OCI-LY7 (cell line): Measurements from ENCODE around the gene HSPH1. TPM values are rescaled to one million over a fixed set of nuclear protein-coding genes. Genes with fewer than 3 reads are reported as not detected.

Experiments used
- BruUV-seq: library from RNA; stranded (reverse); fragments of 400-500 nt; replicated peaks from 2 replicates; lab custom pipeline; 2021; lab: Mats Ljungman, UMichigan
- CTCF ChIA-PET: fragments of 300-600 bp; sonication (Branson Sonifier 250); formaldehyde crosslinking; loops from one replicate; lab custom pipeline; 2022; ENCODE audit warnings: antibody characterized with exemption; ENCODE audit not compliant: unreplicated experiment; lab: Charles Lee
- POLR2A ChIA-PET: fragments of 300-600 bp; sonication (Branson Sonifier 250); formaldehyde crosslinking; loops from one replicate; lab custom pipeline; 2022; ENCODE audit warnings: antibody characterized with exemption; lab: Charles Lee
- DNase-seq: peaks from one replicate; pipeline ENCODE4 v3.0.0-alpha.2; 2015; ENCODE audit warnings: low spot score
- H2AFZ ChIP-seq: fragments of 200-600 bp; sonication (generic), shearing (Covaris generic); 2 replicates; pipeline ENCODE4 v1.6.1; 2014; ENCODE audit warnings: mild to moderate bottlenecking, antibody characterized with exemption, low read length, moderate library complexity
- H3K27ac ChIP-seq: fragments of 200-600 bp; sonication (generic); 2 replicates; pipeline ENCODE4 v1.5.1; 2014; ENCODE audit warnings: mixed run types, low read depth, mild to moderate bottlenecking, moderate library complexity, low read length, inconsistent platforms; ENCODE audit not compliant: poor library complexity, severe bottlenecking
- H3K36me3 ChIP-seq: fragments of 200-600 bp; sonication (generic); 2 replicates; pipeline ENCODE4 v1.6.1; 2014; ENCODE audit warnings: mild to moderate bottlenecking, antibody characterized with exemption, low read length, moderate library complexity, mixed read lengths; ENCODE audit not compliant: insufficient read depth
- H3K4me1 ChIP-seq: fragments of 200-600 bp; sonication (generic); 2 replicates; pipeline ENCODE4 v1.5.1; 2014; ENCODE audit warnings: mild to moderate bottlenecking, low read length; ENCODE audit not compliant: insufficient read depth, poor library complexity, severe bottlenecking
- H3K4me2 ChIP-seq: fragments of 200-600 bp; sonication (generic); 2 replicates; pipeline ENCODE4 v1.6.1; 2014; ENCODE audit warnings: mild to moderate bottlenecking, low read length
- H3K4me3 ChIP-seq: fragments of 200-600 bp; sonication (generic); 2 replicates; pipeline ENCODE4 v1.5.1; 2014; ENCODE audit warnings: mild to moderate bottlenecking, low read depth, low read length; ENCODE audit not compliant: poor library complexity, severe bottlenecking
- H3K79me2 ChIP-seq: fragments of 200-600 bp; sonication (generic); 2 replicates; pipeline ENCODE4 v1.6.1; 2016; ENCODE audit warnings: low read depth, mild to moderate bottlenecking, low read length, moderate library complexity, mixed read lengths; ENCODE audit not compliant: insufficient read depth
- H3K9me2 ChIP-seq: fragments of 200-600 bp; sonication (generic); 2 replicates; pipeline ENCODE4 v1.6.1; 2016; ENCODE audit warnings: mild to moderate bottlenecking, low read length, mixed read lengths; ENCODE audit not compliant: insufficient read depth
- H3K9me3 ChIP-seq: fragments of 200-600 bp; sonication (generic); 2 replicates; pipeline ENCODE4 v1.6.1; 2014; ENCODE audit warnings: mild to moderate bottlenecking, mixed run types, low read length, mixed read lengths
- H4K20me1 ChIP-seq: fragments of 200-600 bp; sonication (generic); 2 replicates; pipeline ENCODE4 v1.6.1; 2014; ENCODE audit warnings: mild to moderate bottlenecking, antibody characterized with exemption, low read length, moderate library complexity, mixed read lengths; ENCODE audit not compliant: insufficient read depth
- CTCF ChIP-seq: fragments of 200-600 bp; sonication (generic); conservative IDR thresholded peaks from 2 replicates; pipeline ENCODE4 v1.5.1; 2014; ENCODE audit warnings: mild to moderate bottlenecking, antibody characterized with exemption, low read length, moderate library complexity, mixed read lengths
- EZH2phosphoT487 ChIP-seq: fragments of 200-600 bp; sonication (generic); IDR thresholded peaks from 2 replicates; pipeline ENCODE4 v1.6.1; 2018; ENCODE audit warnings: low read depth, borderline replicate concordance, mild to moderate bottlenecking, mixed run types, antibody characterized with exemption, low read length, moderate library complexity, mixed read lengths
- intact Hi-C: fragments of 100-400 bp; cut with micrococcal nuclease; formaldehyde crosslinking; loops from one replicate; pipeline ENCODE4 v1.10.0; 2022; ENCODE audit not compliant: unreplicated experiment
- total RNA-seq, 2 experiments: library from RNA; depleted of rRNA in 1 of 2; stranded (reverse); fragments of >200 nt in 1 of 2; shearing (Covaris generic) in 1 of 2; gene quantifications; 2 replicates each; pipeline ENCODE4 v1.2.3, GENCODE V29; 2014 to 2022

The HSPH1 gene
- total RNA-seq, 2 experiments from 2014 or later, result 89.6 to 176 TPM

- no peaks in the 10 kb centered on the region for H3K36me3 ChIP-seq
- H3K27ac ChIP-seq, result no peak overlapping the region
Observed at GRCh38 chr13:31201341-31202031, 39.8 kb upstream of the HSPH1 start.

GRCh38 chr13:31200637-31200971 is 38.9 kb upstream of the HSPH1 start:
- peak overlapping the region; percentile 88; the same call in 1 of the 2 replicates for H2AFZ ChIP-seq
- no peaks in the 10 kb centered on the region for H3K36me3 ChIP-seq
- H3K9me2 ChIP-seq, result no peaks in the 10 kb centered on the region
- CTCF ChIA-PET, result interaction anchor here (1.0 kb wide), 1 partner anchor 13 kb away, joined by 3 read pairs; no protein-coding TSS in a partner anchor
- peak overlapping the region; percentile 74 for H3K27ac ChIP-seq
- POLR2A ChIA-PET, result no interaction called here
- intact Hi-C loops, result loop anchor here (1.0 to 5.0 kb wide), 4 partner anchors 38 to 542 kb away; no protein-coding TSS in a partner anchor
- H3K4me1 ChIP-seq, result peaks cover 16% of the 10 kb centered on the region
- H3K4me3 ChIP-seq, result peak overlapping the region; percentile 89
- peak overlapping the region; percentile 87 for H3K4me2 ChIP-seq
- TF ChIP-seq CTCF (no peak), EZH2phosphoT487 (no peak)
- no peaks in the 10 kb centered on the region for H3K79me2 ChIP-seq
- no peaks in the 10 kb centered on the region for H4K20me1 ChIP-seq
- no TSS peak for BruUV-seq
- peak; percentile 62 for DNase-seq
- H3K9me3 ChIP-seq, result no peaks in the 10 kb centered on the region

More at GRCh38 chr13:31201341-31202031, 39.8 kb upstream of the HSPH1 start:
- CTCF ChIA-PET, result interaction anchor here (1.0 to 1.5 kb wide), 2 partner anchors 12 to 35 kb away, joined by 3 to 6 read pairs; no protein-coding TSS in a partner anchor
- no TSS peak for BruUV-seq
- TF ChIP-seq CTCF (no peak), EZH2phosphoT487 (no peak)
- POLR2A ChIA-PET, result interaction anchor here (1.0 to 1.3 kb wide), 3 partner anchors 10 to 15 kb away, joined by 4 to 5 read pairs (median 4); no protein-coding TSS in a partner anchor
- peak overlapping the region; percentile 89 for H3K4me3 ChIP-seq
- peaks cover 16% of the 10 kb centered on the region for H3K4me1 ChIP-seq
- H2AFZ ChIP-seq, result peak overlapping the region; percentile 88; the same call in 1 of the 2 replicates
- H3K4me2 ChIP-seq, result peak overlapping the region; percentile 87
- no peaks in the 10 kb centered on the region for H4K20me1 ChIP-seq
- intact Hi-C loops, result loop anchor here (5.0 kb wide), 1 partner anchor 541 kb away; no protein-coding TSS in a partner anchor
- no peaks in the 10 kb centered on the region for H3K9me2 ChIP-seq
- DNase-seq, result no peak
- H3K79me2 ChIP-seq, result no peaks in the 10 kb centered on the region
- no peaks in the 10 kb centered on the region for H3K9me3 ChIP-seq
